Rectal smooth muscle tissue (tissue), 1 donor: ENCODE data around the gene UGT2B7.

ENCODE experiments used
- H3K27ac ChIP-seq: one replicate; pipeline ENCODE4 v1.7.0; 2013; ENCODE audit warnings: low read depth, low read length, inconsistent platforms
- H3K27me3 ChIP-seq: one replicate; pipeline ENCODE4 v1.7.0; 2013; ENCODE audit warnings: low read length; ENCODE audit not compliant: control insufficient read depth, insufficient read depth
- H3K36me3 ChIP-seq: one replicate; pipeline ENCODE4 v1.7.0; 2013; ENCODE audit warnings: low read length; ENCODE audit not compliant: control insufficient read depth, insufficient read depth
- H3K4me1 ChIP-seq: one replicate; pipeline ENCODE4 v1.7.0; 2013; ENCODE audit warnings: low read length; ENCODE audit not compliant: control insufficient read depth, insufficient read depth
- H3K4me3 ChIP-seq: one replicate; pipeline ENCODE4 v1.7.0; 2013; ENCODE audit warnings: low read length
- H3K9ac ChIP-seq: one replicate; pipeline ENCODE4 v1.7.0; 2013; ENCODE audit warnings: low read length

UGT2B7 gene

GRCh38 chr4:69126024-69126423 lies 29.8 kb downstream of the UGT2B7 start:
- no peak overlapping the region for H3K4me3 ChIP-seq
- peaks cover 2% of the 10 kb centered on the region for H3K4me1 ChIP-seq
- H3K9ac ChIP-seq: no peak overlapping the region
- no peaks in the 10 kb centered on the region for H3K36me3 ChIP-seq
- H3K27ac ChIP-seq: no peak overlapping the region
- no peaks in the 10 kb centered on the region for H3K27me3 ChIP-seq

- no peak overlapping the region for H3K4me3 ChIP-seq
These were observed 37.7 kb downstream of the UGT2B7 start for GRCh38 chr4:69133993-69134392.

GRCh38 chr4:69134471-69134870 lies 38.2 kb downstream of the UGT2B7 start:
- H3K4me3 ChIP-seq: no peak overlapping the region
- no peak overlapping the region for H3K9ac ChIP-seq
- H3K4me1 ChIP-seq: no peaks in the 10 kb centered on the region
- H3K36me3 ChIP-seq: no peaks in the 10 kb centered on the region
- no peaks in the 10 kb centered on the region for H3K27me3 ChIP-seq
- no peak overlapping the region for H3K27ac ChIP-seq

More at GRCh38 chr4:69133993-69134392, 37.7 kb downstream of the UGT2B7 start:
- H3K27ac ChIP-seq: no peak overlapping the region
- no peaks in the 10 kb centered on the region for H3K36me3 ChIP-seq
- no peak overlapping the region for H3K9ac ChIP-seq
- no peaks in the 10 kb centered on the region for H3K27me3 ChIP-seq
- H3K4me1 ChIP-seq: no peaks in the 10 kb centered on the region

GRCh38 chr4:69141320-69141719 lies 45.0 kb downstream of the UGT2B7 start:
- no peaks in the 10 kb centered on the region for H3K36me3 ChIP-seq
- no peak overlapping the region for H3K9ac ChIP-seq

GRCh38 chr4:69147334-69147733 lies 51.1 kb downstream of the UGT2B7 start:
- Histone ChIP-seq H3K4me1 (no peaks in the 10 kb centered on the region), H3K4me3 (no peak overlapping the region), H3K9ac (no peak overlapping the region), H3K36me3 (no peaks in the 10 kb centered on the region), H3K27ac (no peak overlapping the region), H3K27me3 (no peaks in the 10 kb centered on the region)

More at GRCh38 chr4:69141320-69141719, 45.0 kb downstream of the UGT2B7 start:
- Histone ChIP-seq H3K4me1 (no peaks in the 10 kb centered on the region), H3K4me3 (no peak overlapping the region), H3K27me3 (no peaks in the 10 kb centered on the region), H3K27ac (no peak overlapping the region)

GRCh38 chr4:69154021-69154420 lies 57.7 kb downstream of the UGT2B7 start:
- H3K27me3 ChIP-seq: no peaks in the 10 kb centered on the region
- H3K9ac ChIP-seq: no peak overlapping the region
- H3K27ac ChIP-seq: no peak overlapping the region
- H3K4me1 ChIP-seq: no peaks in the 10 kb centered on the region
- no peaks in the 10 kb centered on the region for H3K36me3 ChIP-seq
- H3K4me3 ChIP-seq: no peak overlapping the region

GRCh38 chr4:69156913-69157312 lies 60.6 kb downstream of the UGT2B7 start:
- Histone ChIP-seq H3K9ac (no peak overlapping the region), H3K4me3 (no peak overlapping the region), H3K27ac (no peak overlapping the region), H3K27me3 (no peaks in the 10 kb centered on the region), H3K4me1 (no peaks in the 10 kb centered on the region), H3K36me3 (no peaks in the 10 kb centered on the region)
